SK-N-SH treated with all-trans-retinoic acid at 6 μM for 48 hours (cell line): ENCODE data around the gene FOXS1.

Experiments used
- ARNTL ChIP-seq: fragments of 450-650 bp; formaldehyde crosslinking; IDR thresholded peaks from 2 replicates; pipeline ENCODE4 v1.5.0; 2020; ENCODE audit warnings: low read depth, mild to moderate bottlenecking, moderate library complexity, borderline replicate concordance
- PATZ1 ChIP-seq: fragments of 250-450 bp; sonication (Bioruptor Pico); IDR thresholded peaks from 2 replicates; pipeline ENCODE4 v1.8.0; 2020; ENCODE audit warnings: mild to moderate bottlenecking, moderate library complexity, borderline replicate concordance
- RARB ChIP-seq: fragments of 250-450 bp; sonication (Bioruptor Pico); IDR thresholded peaks from 2 replicates; pipeline ENCODE4 v1.8.0; 2021; ENCODE audit warnings: mild to moderate bottlenecking, moderate library complexity
- SNAI2 ChIP-seq: fragments of 250-450 bp; sonication (Bioruptor Pico); IDR thresholded peaks from 2 replicates; pipeline ENCODE4 v1.5.0; 2020; ENCODE audit warnings: mild to moderate bottlenecking, moderate library complexity
- TCF4 ChIP-seq: fragments of 250-450 bp; sonication (Bioruptor Pico); IDR thresholded peaks from 2 replicates; pipeline ENCODE4 v1.8.0; 2021; ENCODE audit warnings: mild to moderate bottlenecking, moderate library complexity, borderline replicate concordance
- TSHZ2 ChIP-seq: fragments of 250-450 bp; sonication (Bioruptor Pico); IDR thresholded peaks from 2 replicates; pipeline ENCODE4 v1.5.0; 2020; ENCODE audit warnings: mild to moderate bottlenecking, moderate library complexity
- ZFP3 ChIP-seq: fragments of 250-450 bp; sonication (Bioruptor Pico); IDR thresholded peaks from 2 replicates; pipeline ENCODE4 v1.5.0; 2020; ENCODE audit warnings: mild to moderate bottlenecking, moderate library complexity
- ZNF70 ChIP-seq: fragments of 450-650 bp; formaldehyde crosslinking; IDR thresholded peaks from 2 replicates; pipeline ENCODE4 v1.5.0; 2020; ENCODE audit warnings: mild to moderate bottlenecking, moderate library complexity

GRCh38 chr20:31821427-31821826 lies 24.0 kb downstream of the FOXS1 start:
- no peak for TF ChIP-seq ZFP3
- TF ChIP-seq ARNTL: no peak
- no peak for TF ChIP-seq RARB
- no peak for TF ChIP-seq ZNF70 (CRISPR knock-in tag)
- no peak for TF ChIP-seq TCF4
- TF ChIP-seq PATZ1 (CRISPR knock-in tag): no peak
- TF ChIP-seq SNAI2: no peak
- no peak for TF ChIP-seq TSHZ2
